ENCODE data around the gene CLDN20.

GRCh38 chr6:155216312-155217046, 47.3 kb upstream of the CLDN20 start:
- TF ChIP-seq, protein P1, sequence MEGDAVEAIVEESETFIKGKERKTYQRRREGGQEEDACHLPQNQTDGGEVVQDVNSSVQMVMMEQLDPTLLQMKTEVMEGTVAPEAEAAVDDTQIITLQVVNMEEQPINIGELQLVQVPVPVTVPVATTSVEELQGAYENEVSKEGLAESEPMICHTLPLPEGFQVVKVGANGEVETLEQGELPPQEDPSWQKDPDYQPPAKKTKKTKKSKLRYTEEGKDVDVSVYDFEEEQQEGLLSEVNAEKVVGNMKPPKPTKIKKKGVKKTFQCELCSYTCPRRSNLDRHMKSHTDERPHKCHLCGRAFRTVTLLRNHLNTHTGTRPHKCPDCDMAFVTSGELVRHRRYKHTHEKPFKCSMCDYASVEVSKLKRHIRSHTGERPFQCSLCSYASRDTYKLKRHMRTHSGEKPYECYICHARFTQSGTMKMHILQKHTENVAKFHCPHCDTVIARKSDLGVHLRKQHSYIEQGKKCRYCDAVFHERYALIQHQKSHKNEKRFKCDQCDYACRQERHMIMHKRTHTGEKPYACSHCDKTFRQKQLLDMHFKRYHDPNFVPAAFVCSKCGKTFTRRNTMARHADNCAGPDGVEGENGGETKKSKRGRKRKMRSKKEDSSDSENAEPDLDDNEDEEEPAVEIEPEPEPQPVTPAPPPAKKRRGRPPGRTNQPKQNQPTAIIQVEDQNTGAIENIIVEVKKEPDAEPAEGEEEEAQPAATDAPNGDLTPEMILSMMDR (tag by site-specific recombination; IDR thresholded peaks at IDR 0.05), result no peak
- TF ChIP-seq BCL11A (tag by site-specific recombination; IDR thresholded peaks at IDR 0.05; ENCODE audit: low read depth) (no peak), ZNF398 (tag by site-specific recombination; IDR thresholded peaks at IDR 0.05) (no peak)
